ENCODE data around the gene FXYD1. TPM values are rescaled to one million over a fixed set of nuclear protein-coding genes. Genes with fewer than 3 reads are reported as not detected.

The FXYD1 gene
- total and polyA plus RNA-seq, 10 donors: 0.83 to 18.1 (median 10.8) TPM; not detected in 1

DNA sequence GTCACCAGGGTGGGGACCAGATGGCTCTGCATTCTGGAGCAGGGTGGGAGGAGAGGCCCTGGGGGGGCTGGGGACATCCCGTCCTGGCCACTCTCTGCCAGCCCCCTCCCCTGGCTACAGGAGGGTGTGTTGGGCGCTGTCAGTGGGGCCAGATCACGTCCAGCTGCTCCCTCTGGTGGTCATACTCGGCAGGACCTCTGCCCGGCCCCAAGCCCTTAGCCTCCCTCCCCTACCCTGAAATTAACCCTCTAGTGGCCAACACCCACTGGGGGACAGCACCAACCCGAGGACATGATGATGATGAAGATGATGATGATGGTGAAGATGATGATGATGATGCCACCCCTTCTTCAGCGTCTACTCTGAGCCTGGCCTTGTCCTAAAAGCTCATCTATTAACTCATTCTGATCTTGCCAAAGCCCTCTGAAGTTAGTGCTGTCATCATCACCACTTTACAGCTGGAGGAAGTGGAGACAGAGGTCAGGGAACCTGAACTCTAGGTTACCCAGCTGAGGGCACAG lies 3.2 kb upstream of the FXYD1 start:
- H3K36me3 ChIP-seq: no peaks in the 10 kb centered on the region
- peaks cover 3 to 52% (median 20%) of the 10 kb centered on the region in 6 donors for H3K4me1 ChIP-seq
- no peak for TF ChIP-seq POLR2A (IDR thresholded peaks at IDR 0.05)
- TF ChIP-seq POLR2AphosphoS5 (IDR thresholded peaks at IDR 0.05): peak in 2 of 3 donors; percentile 37 to 52
- TF ChIP-seq, protein P1, sequence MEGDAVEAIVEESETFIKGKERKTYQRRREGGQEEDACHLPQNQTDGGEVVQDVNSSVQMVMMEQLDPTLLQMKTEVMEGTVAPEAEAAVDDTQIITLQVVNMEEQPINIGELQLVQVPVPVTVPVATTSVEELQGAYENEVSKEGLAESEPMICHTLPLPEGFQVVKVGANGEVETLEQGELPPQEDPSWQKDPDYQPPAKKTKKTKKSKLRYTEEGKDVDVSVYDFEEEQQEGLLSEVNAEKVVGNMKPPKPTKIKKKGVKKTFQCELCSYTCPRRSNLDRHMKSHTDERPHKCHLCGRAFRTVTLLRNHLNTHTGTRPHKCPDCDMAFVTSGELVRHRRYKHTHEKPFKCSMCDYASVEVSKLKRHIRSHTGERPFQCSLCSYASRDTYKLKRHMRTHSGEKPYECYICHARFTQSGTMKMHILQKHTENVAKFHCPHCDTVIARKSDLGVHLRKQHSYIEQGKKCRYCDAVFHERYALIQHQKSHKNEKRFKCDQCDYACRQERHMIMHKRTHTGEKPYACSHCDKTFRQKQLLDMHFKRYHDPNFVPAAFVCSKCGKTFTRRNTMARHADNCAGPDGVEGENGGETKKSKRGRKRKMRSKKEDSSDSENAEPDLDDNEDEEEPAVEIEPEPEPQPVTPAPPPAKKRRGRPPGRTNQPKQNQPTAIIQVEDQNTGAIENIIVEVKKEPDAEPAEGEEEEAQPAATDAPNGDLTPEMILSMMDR (IDR thresholded peaks at IDR 0.05 in 8 of 11, conservative IDR thresholded peaks at IDR 0.05 in 3 of 11): peak; percentile 82 to 97 (median 92)
- H3K4me3 ChIP-seq: no peak overlapping the region
- peak; percentile 88 for DNase-seq
- intact Hi-C loops (cut with DNase I; ENCODE audit: low total_unique reads): no loop called here
- peaks cover 0 to 18% (median 0%) of the 10 kb centered on the region in 7 donors for H3K27me3 ChIP-seq (replicated peaks in 1 of 7)
- H3K27ac ChIP-seq: peak overlapping the region in 5 of 8 donors; percentile 52 to 65 (median 63)
- 0 to 1% (median 0%) methylated on average over 2 to 7 of the region's 7 CpGs for WGBS, 5 donors
- H3K9me3 ChIP-seq: no peaks in the 10 kb centered on the region

DNA sequence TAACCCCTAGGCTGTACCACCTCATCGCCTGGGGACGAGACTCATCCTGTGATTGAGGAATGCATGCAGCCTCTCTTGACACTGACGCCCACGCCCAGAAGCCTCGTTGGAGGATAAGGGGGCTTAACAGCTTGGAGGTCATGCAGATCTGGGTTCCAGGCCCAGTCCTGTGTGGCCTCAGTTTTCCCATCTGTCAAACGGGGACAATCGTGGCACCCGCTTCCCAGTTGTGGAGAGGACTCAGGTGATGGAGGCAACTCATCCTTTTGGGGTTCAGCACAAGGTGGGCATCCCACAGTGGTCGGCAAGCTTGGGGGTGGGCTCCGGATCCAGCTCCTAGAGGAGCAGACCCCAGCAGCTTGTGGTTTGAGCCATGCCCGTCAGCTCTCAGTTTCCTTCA lies 2.4 kb upstream of the FXYD1 start:
- no peak overlapping the region for H3K27ac ChIP-seq
- DNase-seq: no peak
- no peaks in the 10 kb centered on the region for H3K9me3 ChIP-seq
- no peak overlapping the region for H3K4me3 ChIP-seq
- H3K27me3 ChIP-seq (replicated peaks in 1 of 7): peaks cover 0 to 23% (median 0%) of the 10 kb centered on the region in 7 donors
- intact Hi-C loops (cut with DNase I; ENCODE audit: low total_unique reads): no loop called here
- TF ChIP-seq POLR2AphosphoS5 (IDR thresholded peaks at IDR 0.05) (no peak), POLR2A (IDR thresholded peaks at IDR 0.05) (no peak)
- TF ChIP-seq, protein P1 (IDR thresholded peaks at IDR 0.05 in 8 of 11, conservative IDR thresholded peaks at IDR 0.05 in 3 of 11): no peak
- 56 to 85% (median 83%) methylated on average over 6 to 11 of the region's 11 CpGs for WGBS, 5 donors
- peaks cover 3 to 59% (median 23%) of the 10 kb centered on the region in 6 donors for H3K4me1 ChIP-seq
- H3K36me3 ChIP-seq: no peaks in the 10 kb centered on the region

DNA sequence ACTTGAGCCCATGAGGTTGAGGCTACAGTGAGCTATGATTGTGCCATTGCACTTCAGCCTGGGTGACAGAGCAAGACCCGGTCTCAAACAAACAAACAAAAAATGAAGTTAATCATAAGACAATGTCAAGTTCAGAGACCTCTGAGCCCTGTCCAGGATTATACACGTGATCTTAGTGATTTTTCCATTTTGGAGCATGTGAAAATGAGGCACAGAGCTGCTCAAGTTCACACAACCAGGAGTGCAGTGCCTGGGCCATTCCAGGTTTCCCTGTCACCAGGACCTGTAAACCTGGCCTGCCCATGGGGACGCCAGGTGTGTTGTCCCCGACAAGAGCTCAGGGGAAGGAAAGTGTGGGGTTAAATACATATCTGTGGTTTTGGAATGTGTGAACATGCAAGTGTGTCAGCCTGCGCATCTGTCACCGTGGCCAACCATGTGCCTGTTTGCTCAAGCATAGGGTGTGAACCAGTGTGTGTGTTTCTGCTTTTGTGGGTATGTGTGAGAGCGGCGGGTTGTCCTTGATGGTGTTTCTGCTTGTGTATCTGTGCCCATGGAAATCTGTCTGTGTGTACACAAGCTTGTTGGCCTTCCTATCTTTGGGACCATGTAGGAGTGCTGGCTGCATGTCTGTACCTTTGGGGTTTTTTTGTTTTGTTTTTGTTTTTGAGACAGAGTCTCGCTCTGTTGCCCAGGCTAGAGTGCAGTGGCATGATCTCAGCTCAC lies 1.5 kb upstream of the FXYD1 start:
- H3K9me3 ChIP-seq: no peaks in the 10 kb centered on the region
- H3K27me3 ChIP-seq (replicated peaks in 1 of 7): peaks cover 0 to 32% (median 2%) of the 10 kb centered on the region in 7 donors
- H3K27ac ChIP-seq: no peak overlapping the region
- 55 to 68% (median 64%) methylated on average over 9 of the region's 9 CpGs for WGBS, 5 donors
- peaks cover 11 to 68% (median 31%) of the 10 kb centered on the region in 6 donors for H3K4me1 ChIP-seq
- H3K36me3 ChIP-seq: no peaks in the 10 kb centered on the region
- TF ChIP-seq, protein P1 (IDR thresholded peaks at IDR 0.05 in 8 of 11, conservative IDR thresholded peaks at IDR 0.05 in 3 of 11): no peak
- TF ChIP-seq POLR2A (IDR thresholded peaks at IDR 0.05) (no peak), POLR2AphosphoS5 (IDR thresholded peaks at IDR 0.05) (no peak)
- H3K4me3 ChIP-seq: no peak overlapping the region
- intact Hi-C loops (cut with DNase I; ENCODE audit: low total_unique reads): no loop called here
- no peak for DNase-seq

Data from spleen (tissue), 11 donors.